ENCODE data around the gene NOD1.
A peak's percentile ranks its signal among the peaks of the same experiment; 100 is the strongest.
"Not testable (repeated sequence)": the region's sequence is repeated elsewhere in the genome, so short reads cannot be mapped to it uniquely, and the experiment has no call there.

NOD1 gene

DNA sequence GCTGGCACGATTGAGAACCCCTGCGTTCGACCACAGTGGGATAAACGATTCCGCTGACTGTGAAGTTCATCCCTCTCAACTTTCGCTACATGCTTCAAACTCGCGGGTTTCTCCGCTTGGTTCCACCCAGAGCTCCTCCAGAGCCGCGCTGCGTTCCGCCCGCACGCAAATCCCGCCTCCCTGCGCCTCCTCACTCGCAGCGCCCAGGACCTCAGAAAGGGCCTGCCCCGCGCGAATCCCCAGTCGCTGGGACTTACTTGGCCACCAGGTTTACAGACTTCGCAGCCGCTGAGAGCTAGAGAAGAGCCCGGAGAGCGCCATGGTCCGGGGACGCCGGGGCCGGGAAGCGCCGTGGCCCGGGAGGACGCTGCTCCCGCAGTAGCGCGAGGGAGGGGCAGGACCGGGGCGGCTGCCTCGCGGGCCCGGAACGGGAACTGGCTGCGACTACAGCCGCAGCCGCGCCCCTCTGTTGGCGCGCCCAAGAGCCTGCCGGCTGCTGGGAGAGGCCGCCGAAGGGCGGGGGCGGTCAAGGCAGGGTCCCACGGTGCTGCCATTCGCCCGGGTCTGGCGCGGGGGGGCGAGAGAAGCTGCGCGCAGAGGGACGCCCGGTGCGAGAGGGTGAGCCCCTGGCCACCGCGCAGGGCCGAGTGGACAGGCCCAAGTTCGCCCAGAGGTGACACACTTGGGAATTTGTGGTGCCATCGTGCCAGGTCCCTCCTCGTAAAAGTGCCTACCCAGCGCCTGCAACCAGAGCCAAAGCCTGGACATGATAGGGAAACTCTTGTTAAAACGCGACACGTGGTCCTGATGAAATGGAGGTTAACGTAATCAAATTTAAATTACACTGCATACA, at the start of gene NOD1:
Gene NOD1 (minus strand): TSS at position 436 of the 853 bp plus-strand sequence. CDS start 21,863 bp downstream, outside the sequence.
- DNase-seq = peak; percentile 62 to 93

GRCh38 chr7:30527297-30527696, 48.7 kb upstream of the NOD1 start:
- not testable (repeated sequence) for DNase-seq

GRCh38 chr7:30526163-30526562, 47.6 kb upstream of the NOD1 start:
- DNase-seq = no peak

- DNase-seq = no peak
Observed at GRCh38 chr7:30525429-30525828, 46.8 kb upstream of the NOD1 start.

DNA sequence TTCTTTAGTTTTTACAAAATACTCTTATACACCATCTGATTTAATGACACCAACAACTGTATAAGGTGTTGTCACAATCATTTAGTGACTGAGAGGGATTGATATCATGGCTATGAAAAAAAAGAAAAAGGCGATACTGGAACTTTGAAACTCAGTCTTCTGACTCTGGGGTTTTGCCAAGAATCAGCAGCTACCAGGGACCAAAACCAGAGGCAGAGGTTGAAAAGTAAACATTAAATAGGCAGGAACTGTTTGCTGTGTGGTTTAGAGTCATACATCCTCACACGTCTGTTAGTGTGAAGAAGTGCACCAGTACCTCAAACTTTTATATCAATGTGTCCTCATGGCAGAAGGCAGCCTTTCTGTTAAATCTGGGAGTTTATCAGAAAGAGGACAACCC, 46.0 kb upstream of the NOD1 start:
- DNase-seq = no peak

- no peak for DNase-seq
Observed at GRCh38 chr7:30523466-30523865, 44.9 kb upstream of the NOD1 start.

- DNase-seq = no peak
Observed at GRCh38 chr7:30522159-30522558, 43.6 kb upstream of the NOD1 start.

DNA sequence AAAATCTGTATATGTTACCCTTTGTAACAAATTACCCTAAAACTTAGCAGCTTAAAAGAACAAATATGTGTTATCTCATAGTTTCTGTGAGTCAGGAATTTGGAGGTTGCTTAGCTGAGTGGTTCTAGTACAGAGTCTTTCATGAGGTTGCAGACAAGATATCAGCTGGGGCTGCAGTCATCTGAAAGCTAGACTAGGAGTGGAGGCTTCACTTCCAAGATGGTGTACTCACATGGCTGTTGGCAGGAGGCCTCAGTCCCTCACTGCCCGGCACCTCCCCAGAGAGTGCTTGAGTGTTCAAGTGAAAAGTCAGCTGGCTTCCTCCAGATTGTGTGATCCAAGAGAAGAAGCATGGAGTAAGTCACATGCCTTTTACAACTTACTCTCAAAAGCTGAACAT, 42.9 kb upstream of the NOD1 start:
- DNase-seq = no peak

- peak in 1 of 2 experiments; percentile 21 for DNase-seq
Observed at GRCh38 chr7:30519122-30519521, 40.5 kb upstream of the NOD1 start.

DNA sequence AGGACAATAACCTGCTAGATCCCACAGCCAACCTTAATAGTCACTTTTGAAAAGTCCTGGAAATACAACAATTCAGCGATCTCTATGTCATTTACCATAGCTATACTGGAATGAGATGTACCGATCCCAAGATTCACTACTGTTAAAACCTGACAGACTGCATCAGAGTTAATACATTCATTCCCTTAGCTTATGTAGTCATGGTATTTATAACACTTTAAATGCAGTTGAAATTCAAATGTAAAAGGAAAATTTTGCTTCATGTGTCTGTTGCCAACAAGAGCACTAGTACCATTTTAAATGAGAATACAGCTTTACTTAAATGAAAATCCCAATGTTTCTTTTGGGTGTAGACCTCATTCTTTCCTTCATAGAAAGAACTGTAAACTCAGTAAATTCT, 37.2 kb upstream of the NOD1 start:
- DNase-seq = no peak

DNA sequence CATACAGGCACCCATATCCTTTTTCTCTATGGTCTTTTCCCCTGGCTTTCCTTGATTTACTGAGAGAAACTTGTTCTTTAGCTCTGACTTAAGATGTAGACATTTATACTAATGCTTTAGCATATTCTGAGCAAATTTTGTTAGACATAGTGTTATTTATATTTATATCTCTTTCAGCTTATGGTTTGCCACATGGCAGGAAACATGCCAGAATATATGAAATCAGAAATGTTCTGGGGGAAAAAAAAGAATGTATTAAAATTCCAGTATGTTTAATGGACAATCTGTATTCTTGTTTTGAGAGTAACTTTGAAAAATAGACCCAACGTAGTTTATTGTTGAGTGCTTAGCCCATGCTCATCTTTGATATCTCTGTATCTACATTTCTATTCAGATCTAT, 36.2 kb upstream of the NOD1 start:
- DNase-seq = no peak

DNA sequence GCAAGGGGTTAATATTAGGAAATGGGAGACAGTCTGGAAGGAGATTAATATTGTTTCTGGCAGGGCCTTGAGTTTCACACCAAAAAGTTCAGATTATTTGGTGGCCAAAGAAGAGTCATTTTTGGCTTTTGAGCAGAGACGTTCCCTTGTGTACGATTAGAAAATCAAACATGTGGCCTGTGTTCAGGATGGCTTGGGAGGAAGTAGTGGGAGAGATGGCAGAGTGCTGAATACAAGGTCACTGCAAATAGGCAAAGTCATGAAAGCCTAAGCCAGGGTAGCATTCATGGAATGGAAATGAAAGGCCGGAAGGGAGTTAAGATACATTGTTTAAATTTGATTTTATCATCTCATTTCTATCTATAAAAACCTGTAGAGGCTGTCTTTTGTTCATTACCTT, 35.6 kb upstream of the NOD1 start:
- DNase-seq = no peak

DNA sequence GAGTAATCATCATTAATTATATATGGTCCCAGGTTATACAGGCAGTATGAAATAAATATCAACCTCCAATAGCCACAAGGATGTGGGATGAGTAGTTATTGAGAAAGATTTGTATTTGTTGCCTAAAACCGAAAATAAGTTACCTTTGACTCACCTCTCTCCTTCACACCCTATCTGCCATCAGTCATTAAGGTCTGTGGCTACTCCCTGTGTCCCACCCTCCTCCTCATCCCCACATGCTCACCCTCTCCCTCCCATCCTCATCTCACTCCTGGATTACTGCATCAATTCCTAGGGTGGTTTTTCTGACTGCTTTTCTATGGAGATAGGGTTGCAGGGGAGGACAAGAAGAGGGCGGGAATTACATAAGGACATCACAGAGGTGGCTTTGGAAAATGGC, 35.2 kb upstream of the NOD1 start:
- no peak for DNase-seq

- DNase-seq = no peak
Observed at GRCh38 chr7:30511973-30512662, 33.5 kb upstream of the NOD1 start.

DNA sequence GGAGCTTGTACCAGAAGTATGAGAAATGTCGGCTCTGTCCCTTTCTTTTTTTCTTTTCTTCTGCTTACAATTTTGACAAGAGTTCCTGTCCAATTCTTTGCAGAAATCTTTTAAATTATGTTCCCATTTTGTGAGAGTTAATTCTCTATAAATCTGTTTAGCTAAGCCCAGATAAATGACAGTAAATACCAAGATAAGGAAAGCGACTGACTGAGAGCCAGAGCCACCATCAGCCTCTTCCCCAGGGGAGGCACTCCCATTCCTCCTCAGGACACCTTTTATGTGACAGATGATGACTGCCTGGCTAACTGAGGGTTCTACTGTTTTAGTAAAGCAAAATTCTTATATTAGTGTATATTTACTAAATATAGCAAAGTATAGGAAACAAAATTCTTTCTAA, 32.9 kb upstream of the NOD1 start:
- DNase-seq = no peak

DNA sequence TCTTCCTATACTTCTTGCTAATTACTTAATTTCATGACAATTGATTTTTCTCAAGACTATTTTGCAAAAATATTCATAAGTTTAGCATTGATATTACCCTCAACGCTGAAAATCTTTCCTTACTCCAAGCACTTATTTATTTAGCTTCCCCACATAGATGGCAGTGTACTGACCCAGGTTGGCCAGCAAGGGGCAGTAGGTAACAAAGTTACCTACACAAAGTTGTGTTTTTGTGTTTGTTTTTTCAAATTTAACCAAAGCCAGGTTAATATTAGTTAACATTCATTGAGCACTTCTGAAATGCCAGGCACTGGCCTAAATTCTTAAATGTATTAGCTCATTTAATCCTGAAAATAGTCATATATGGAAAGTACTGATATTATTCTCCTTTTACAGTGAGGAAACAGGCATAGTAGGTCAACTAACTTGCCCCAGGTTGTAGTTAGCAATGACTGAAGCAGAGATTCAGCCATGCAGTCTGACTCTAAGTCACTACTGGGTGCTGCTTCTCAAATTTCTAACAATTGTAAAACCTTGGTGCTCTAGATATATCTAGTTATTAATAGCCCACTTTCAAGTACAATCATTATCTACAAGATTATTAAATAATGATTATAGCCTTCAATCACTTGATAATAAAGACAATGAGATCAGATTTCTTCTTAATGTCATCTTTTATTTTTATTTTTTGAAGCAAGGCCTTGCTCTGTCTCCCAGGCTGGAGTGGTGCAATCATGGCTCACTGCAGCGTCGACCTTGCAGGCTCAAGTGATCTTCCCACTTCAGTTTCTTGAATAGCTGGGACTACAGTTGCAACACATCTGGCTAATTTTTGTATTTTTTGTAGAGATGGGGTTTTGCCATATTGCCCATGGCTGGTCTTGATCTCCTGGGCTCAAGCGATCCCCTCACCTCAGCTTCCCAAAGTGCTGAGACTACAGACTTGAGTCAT, 31.8 kb upstream of the NOD1 start:
- peak in 1 of 2 experiments; percentile 51 for DNase-seq

DNA sequence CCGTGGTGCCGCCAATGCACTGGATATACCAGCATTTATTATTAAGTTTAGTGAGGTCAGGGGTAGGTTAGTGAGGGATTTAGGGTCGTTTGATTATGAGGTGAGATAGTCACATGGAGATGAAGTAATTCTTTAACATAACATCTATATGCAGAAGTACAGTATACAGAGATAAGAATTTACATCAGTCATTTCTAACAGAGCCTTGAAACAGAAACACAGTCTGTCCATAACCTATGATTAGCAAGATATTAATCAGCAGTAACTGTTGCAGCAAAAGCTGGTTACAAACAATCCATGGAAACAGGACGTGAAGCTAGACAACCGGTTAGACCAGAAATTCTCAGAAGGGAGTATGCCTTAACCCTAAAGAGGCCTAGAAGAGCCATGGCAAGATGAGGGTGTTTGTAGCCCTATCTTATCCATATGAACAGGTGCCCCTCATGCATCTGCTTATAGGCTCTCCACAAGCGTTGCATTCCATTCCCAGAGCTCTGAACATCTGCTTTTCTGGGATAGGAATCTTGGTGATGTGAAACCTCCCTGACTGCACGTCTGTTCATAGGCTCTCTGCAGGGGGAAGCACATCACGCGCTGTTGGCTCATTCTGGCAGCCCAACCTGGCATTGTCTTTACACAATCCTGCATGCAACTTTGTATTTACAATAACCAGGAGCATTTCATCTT, 30.7 kb upstream of the NOD1 start:
- DNase-seq = peak in 1 of 2 experiments; percentile 17

GRCh38 chr7:30507346-30507900, 28.8 kb upstream of the NOD1 start:
- not testable (repeated sequence) for DNase-seq

DNA sequence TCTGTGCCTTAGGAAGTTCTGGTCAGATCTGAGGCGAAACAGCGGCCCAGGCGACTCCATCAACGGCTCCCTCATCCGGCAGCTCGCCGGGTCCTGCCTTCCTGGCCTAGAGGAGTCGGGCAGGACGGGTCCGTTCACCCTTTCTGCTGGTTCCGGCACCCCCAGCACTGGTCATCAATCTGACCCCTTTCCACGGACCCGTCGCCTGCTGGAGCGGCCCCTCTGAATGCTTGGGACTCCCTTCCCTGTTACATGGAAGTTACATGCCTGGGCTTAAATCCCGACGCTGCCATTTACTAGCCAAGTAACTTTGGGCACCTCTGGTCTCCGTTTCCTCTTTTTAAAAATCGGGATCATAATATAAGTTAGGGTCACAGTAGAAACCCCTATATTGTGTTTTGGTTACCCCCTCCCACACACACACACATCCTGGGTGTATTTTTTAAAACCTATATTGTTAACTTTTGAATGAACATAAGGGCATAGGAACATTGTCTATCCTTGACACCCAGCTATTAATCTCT, 26.7 kb upstream of the NOD1 start:
- peak in 1 of 2 experiments; percentile 35 for DNase-seq

DNA sequence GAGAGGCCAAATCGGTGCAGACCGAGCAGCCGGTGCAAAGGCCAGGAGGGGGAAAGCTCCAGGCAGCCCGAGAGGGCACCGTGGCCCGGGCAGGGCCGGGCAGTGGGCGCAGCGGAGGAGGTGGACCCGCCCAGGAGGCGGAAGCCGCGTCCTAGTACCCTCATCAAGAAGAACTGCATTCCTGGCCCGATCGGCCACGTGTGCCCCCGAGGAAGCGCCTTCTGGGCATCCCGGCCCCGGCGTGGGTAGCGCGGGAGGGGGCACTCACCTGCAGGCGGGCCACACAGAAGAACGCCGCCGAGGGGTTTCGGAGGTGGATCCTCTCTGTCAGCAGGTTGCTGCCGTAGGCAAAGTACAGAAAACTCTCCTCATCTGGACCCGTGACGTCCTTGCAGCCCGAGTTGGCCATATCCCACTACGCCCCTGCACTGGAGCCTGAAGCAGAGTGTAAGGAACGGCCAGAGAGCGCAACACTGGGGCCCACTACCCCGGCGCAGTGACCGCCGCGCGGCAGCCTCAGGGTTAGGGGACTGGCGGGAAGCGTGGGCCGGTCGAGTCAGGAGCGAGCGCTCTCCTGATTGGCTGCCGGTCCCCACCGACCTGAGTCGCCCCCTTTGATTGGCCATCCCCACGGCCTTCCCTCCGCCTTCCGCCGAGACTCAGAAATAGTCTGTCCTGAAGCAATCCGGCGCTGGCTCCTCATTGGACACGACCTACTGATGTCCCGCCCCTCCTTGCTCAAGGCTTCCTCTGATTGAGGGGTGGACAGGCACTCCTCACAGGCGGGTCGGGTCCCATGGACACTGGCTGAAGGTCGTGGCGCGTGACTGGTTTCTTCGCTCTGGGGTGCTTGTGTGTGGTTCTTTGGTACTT, 26.0 kb upstream of the NOD1 start, which contains the start of gene GGCT:
Gene GGCT (minus strand): TSS at position 529 of the 873 bp plus-strand sequence. CDS start 120 bp downstream, at position 409.
- DNase-seq = peak; percentile 98 to 99
